Measurements from ENCODE around the gene PIEZO1. TPM values are rescaled to one million over a fixed set of nuclear protein-coding genes. Genes with fewer than 3 reads are reported as not detected.
"Not testable (repeated sequence)": the region's sequence is repeated elsewhere in the genome, so short reads cannot be mapped to it uniquely, and the experiment has no call there.

PIEZO1 gene
- polyA plus RNA-seq, 3 donors, result 22.6 to 33.4 (median 25.0) TPM

- DNase-seq (ENCODE audit: low read depth in 3 of 3, low spot score in 2 of 3), result no peak
Measured at GRCh38 chr16:88784074-88784855, 755 bp downstream of the PIEZO1 start.

- DNase-seq (ENCODE audit: low read depth in 3 of 3, low spot score in 2 of 3), result no peak
Measured at GRCh38 chr16:88783391-88784073, 1.5 kb downstream of the PIEZO1 start.

GRCh38 chr16:88782454-88783390, 2.3 kb downstream of the PIEZO1 start:
- no peak for DNase-seq (ENCODE audit: low read depth in 3 of 3, low spot score in 2 of 3)

GRCh38 chr16:88781140-88782077, 3.6 kb downstream of the PIEZO1 start:
- DNase-seq (ENCODE audit: low read depth in 3 of 3, low spot score in 2 of 3), result no peak

DNA sequence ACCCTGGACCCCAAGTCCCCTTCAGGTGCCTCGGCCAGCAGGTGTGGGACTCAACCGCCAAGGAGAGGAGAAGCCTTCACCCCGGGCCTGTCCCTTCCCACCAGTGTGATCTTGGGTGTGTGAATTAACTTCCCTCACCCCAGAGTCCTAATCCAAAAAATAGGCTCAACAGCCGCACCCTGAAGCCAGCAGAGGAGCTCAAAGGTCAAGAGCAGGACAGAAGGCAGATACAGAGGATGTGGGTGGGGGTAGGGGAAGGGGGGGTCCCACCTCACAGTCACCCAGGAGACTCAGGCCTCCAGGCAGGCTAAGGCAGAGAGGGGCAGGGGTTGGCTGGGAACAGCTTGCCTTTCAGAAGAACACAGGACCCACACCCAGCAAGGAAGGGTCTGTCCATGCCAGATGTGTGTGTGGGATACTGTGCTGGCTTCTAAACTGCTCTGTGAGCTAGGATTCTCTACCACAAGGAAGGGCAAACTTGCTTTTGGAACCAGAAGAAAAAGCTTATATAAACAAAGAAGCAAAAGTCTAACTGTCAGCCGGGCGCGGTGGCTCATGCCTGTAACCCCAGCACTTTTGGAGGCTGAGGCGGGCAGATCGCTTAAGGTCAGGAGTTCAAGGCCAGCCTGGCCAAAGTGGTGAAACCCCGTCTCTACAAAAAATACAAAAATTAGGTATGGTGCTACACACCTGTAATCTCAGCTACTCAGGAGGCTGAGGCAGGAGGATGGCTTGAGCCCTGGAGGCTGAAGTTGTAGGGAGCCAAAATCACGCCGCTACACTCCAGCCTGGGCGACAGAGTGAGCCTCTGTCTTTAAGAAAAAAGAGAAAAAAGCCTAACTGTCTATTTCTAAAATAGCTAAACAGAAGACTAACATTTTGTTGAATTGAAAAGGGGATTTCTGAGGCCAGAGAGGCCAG, 4.6 kb downstream of the PIEZO1 start:
- no peak for DNase-seq (ENCODE audit: low read depth in 3 of 3, low spot score in 2 of 3)

DNA sequence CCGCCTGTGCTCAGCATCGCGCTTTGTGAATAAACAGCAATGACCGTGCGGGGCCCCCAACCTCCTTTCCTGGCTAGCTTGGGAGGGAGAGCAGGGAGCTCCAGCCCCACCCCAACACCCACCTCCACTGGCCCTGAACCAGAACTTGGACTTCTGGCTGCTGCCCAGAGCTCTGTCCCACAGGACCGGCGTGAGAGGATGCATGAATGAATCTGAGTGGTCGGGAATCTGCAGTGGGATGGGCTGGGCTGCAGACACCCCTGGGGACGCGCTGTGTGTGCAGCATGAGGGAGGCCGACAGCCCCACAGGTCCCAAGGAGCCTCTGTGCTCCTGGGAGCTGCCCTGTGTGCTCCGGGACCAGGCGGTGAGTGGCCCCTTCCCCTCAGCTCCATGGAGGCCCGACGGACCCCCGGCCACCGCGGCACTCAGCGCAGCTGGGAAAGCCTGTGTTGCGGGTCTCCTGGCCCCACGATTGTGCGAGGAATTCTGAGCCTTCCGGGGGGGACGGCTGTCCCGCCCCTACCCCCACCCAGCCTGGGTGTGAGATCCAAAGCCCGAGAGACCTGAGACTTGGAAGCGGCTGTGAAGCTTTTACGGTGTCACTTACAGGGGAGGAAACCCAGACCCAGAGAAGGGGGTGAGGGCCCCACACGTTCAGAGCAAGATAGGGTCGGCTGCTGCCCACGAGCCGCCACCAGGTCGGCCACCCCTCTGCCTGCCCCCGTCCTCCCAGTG, 5.4 kb downstream of the PIEZO1 start:
- DNase-seq (ENCODE audit: low read depth in 3 of 3, low spot score in 2 of 3), result no peak

DNA sequence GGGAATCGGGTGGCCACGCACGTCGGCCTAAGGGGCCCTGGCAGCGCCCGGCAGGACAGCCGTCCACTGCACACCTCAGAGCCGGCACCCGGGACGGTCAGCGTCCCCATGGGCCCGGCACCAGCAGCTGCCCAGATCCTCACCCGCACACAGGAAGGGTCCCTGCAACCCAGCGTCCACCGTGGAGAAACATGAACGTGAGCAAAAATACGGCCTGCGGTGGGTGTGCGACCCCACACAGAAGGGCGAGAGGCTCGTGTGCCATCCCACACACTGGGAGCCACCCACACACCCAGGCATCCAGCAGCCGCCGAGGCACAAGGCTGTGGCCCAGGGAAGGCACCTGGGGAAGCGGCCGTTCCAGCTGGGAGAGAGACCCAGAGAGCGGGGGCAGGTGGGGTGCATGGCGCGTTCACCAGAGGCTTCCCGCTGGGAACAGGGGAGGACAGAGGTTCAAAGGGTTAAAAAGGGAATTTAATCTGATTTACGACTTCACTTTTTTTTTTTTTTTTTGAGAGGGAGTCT, 6.4 kb downstream of the PIEZO1 start:
- no peak for DNase-seq (ENCODE audit: low read depth in 3 of 3, low spot score in 2 of 3)

DNA sequence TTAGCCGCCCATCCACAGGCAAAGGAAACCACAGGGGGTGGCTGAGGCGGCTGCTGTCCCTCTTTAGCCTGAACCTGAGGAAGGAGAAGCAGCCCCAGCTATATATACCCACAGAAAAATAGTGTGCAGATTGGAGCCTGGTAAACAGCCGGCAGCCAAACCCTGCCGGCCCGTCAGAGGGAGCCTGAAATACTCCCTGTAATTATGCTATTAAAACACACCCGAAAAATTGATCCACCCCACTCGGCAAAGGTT, 6.8 kb downstream of the PIEZO1 start:
- DNase-seq (ENCODE audit: low read depth in 3 of 3, low spot score in 2 of 3), result no peak

GRCh38 chr16:88777471-88778270, 7.3 kb downstream of the PIEZO1 start:
- no peak for DNase-seq (ENCODE audit: low read depth in 3 of 3, low spot score in 2 of 3)

DNA sequence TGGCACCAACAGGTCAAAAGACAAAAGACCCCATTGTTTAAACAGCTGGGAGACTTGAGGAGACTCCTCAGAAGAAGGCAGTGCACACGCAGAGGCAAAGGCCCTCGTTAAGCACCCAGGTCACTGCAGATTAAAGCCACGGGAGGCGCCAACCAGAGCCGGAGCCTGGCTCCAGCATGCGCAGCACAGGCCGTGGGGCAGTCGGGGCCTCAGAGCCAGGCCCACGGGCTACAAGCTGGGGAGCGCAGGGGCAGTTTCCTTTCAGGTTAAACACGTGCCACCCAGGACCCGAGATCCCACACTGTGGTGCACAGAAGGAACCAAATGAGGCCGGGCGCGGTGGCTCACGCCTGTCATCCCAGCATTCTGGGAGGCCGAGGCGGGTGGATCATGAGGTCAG, 9.2 kb downstream of the PIEZO1 start:
- DNase-seq (ENCODE audit: low read depth in 3 of 3, low spot score in 2 of 3), result no peak

DNA sequence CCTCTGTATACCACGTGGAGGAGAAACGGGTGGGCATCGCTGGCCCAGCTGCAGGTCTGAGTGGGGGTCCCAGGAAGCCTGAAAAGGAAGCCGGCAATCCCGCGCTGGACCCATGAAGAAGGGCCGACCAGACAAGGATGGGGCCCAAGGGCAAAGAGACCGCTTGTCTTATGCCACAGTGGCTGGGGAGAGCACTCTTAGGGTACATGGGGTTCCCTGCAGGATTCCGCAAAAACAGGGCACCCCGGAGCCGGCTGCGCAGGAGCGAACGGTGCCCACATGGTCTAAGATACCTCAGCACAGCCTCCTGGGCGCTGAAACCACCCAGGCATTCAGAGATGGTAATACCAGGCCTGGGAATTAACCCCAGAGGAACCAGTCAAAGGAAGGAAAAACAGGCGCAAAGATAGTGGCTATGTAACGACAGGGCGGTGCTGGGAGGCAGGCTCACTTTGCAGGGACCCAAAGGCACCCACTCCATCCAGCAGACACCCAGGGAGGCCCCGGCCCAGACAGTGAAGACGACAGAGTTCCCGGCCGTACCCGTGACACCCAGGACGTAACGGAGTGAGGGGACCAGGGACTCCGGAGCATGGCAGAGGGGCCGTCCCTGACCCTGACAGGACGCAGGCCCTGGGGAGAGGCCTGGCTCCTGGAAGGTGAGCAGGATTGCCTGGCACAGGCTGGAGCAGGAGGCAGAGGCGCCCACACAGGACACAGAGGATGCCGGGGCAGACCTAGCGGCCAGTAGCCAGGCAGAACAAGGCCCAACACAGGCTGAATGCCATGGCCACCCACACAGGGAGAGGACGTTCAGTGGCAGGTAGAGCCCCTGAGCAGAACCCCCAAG, 10.3 kb downstream of the PIEZO1 start:
- no peak for DNase-seq (ENCODE audit: low read depth in 3 of 3, low spot score in 2 of 3)

DNA sequence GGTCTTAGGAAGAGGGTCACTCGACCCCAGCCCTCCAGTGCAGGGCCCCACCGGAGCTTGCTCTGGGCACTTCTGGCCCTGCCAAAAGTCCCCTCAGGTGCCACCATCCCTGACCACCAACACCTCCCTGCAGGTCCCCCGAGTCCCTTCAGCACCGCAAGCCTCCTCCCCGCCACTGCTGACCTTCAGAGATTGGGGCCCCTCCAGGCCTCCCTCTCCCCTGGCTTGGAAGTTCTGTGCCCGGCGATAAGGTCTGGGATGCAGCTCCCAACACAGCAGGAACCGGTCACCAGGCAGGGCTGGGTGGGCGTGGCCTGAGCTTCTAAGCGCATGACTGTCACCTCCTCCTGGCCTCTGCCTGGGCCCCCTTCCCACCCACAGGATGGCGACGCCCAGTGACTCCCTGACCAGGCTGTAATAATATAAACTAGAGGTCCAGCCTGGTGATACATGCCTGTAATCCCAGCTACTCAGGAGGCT, 11.2 kb downstream of the PIEZO1 start:
- no peak for DNase-seq (ENCODE audit: low read depth in 3 of 3, low spot score in 2 of 3)

GRCh38 chr16:88772871-88773811, 11.9 kb downstream of the PIEZO1 start:
- DNase-seq (ENCODE audit: low read depth in 3 of 3, low spot score in 2 of 3), result no peak

- not testable (repeated sequence) for DNase-seq (ENCODE audit: low read depth in 3 of 3, low spot score in 2 of 3)
Measured at GRCh38 chr16:88771781-88772180, 13.2 kb downstream of the PIEZO1 start.

DNA sequence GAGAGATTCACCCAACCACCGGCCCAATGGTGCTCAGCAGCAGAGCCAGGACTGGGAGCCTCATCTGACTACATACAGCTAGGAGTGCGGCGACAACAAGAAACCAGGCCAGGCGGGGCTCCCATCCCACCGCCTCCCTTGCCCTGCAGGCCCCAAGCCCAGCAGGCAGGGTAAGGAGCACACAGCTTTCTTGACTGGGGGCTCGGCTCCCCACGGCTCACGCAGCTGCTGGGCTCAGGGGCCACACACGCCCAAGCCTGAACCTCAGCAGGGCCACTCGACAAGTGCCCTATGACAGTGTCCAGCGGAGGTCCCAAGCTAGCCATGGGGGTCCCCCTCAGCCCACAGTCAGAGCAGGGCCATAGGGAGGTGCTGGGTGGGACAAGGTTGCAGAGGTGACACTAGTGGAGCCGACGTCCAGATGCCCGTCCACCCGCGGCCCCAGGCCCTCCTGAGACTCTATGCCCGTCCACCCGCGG, 13.7 kb downstream of the PIEZO1 start:
- DNase-seq (ENCODE audit: low read depth in 3 of 3, low spot score in 2 of 3), result no peak

Measured in right renal cortex interstitium (tissue), 3 donors.